ENCODE data around the gene CHAF1B. TPM values are rescaled to one million over a fixed set of nuclear protein-coding genes. Genes with fewer than 3 reads are reported as not detected.
"Not testable (repeated sequence)": the region's sequence is repeated elsewhere in the genome, so short reads cannot be mapped to it uniquely, and the experiment has no call there.

Gene CHAF1B
- total and polyA plus RNA-seq, 12 donors: 0.30 to 2.1 (median 1.2) TPM

- intact Hi-C loops (cut with DNase I): no loop called here
- Histone ChIP-seq H3K36me3 (replicated peaks in 1 of 2) (peaks cover 0 to 14% of the 10 kb centered on the region in 2 donors), H3K4me1 (replicated peaks in 1 of 2) (peaks cover 3 to 16% of the 10 kb centered on the region in 2 donors), H3K9me3 (replicated peaks in 1 of 3) (no peaks in the 10 kb centered on the region), H3K4me3 (no peak overlapping the region), H3K27ac (no peak overlapping the region), H3K27me3 (no peaks in the 10 kb centered on the region)
- TF ChIP-seq CTCF (IDR thresholded peaks at IDR 0.05): no peak
- TF ChIP-seq POLR2A (IDR thresholded peaks at IDR 0.05): no peak
- WGBS, 4 donors: 88 to 93% (median 90%) methylated on average over 9 of the region's 9 CpGs
- DNase-seq: no peak
Measured at GRCh38 chr21:36381841-36382589, 3.2 kb upstream of the CHAF1B start.

GRCh38 chr21:36382722-36383121 lies 2.5 kb upstream of the CHAF1B start:
- H3K9me3 ChIP-seq (replicated peaks in 1 of 3); intact Hi-C loops (cut with DNase I); H3K36me3 ChIP-seq (replicated peaks in 1 of 2); H3K4me1 ChIP-seq (replicated peaks in 1 of 2); H3K27me3 ChIP-seq; H3K4me3 ChIP-seq; DNase-seq; H3K27ac ChIP-seq: not testable (repeated sequence)
- 92 to 95% (median 94%) methylated on average over 10 of the region's 10 CpGs for WGBS, 4 donors

- no peak for TF ChIP-seq POLR2A (IDR thresholded peaks at IDR 0.05)
- no peak for TF ChIP-seq CTCF (IDR thresholded peaks at IDR 0.05)
- Histone ChIP-seq H3K4me1 (replicated peaks in 1 of 2) (peaks cover 3 to 4% of the 10 kb centered on the region in 2 donors), H3K36me3 (replicated peaks in 1 of 2) (no peaks in the 10 kb centered on the region), H3K9me3 (replicated peaks in 1 of 3) (no peaks in the 10 kb centered on the region), H3K27ac (no peak overlapping the region), H3K4me3 (peak overlapping the region in 1 of 4 donors; percentile 60), H3K27me3 (no peaks in the 10 kb centered on the region)
- no peak for DNase-seq
- WGBS, 4 donors: 33 to 37% (median 34%) methylated on average over 8 of the region's 8 CpGs
- intact Hi-C loops (cut with DNase I): no loop called here
Measured at GRCh38 chr21:36384885-36385232, 333 bp upstream of the CHAF1B start.

GRCh38 chr21:36386031-36386642 lies 945 bp downstream of the CHAF1B start:
- Histone ChIP-seq H3K27ac (no peak overlapping the region), H3K36me3 (replicated peaks in 1 of 2) (no peaks in the 10 kb centered on the region), H3K4me3 (peak overlapping the region in 2 of 4 donors; percentile 60 to 68), H3K4me1 (replicated peaks in 1 of 2) (peaks cover 3 to 4% of the 10 kb centered on the region in 2 donors), H3K9me3 (replicated peaks in 1 of 3) (no peaks in the 10 kb centered on the region), H3K27me3 (no peaks in the 10 kb centered on the region)
- no peak for DNase-seq
- TF ChIP-seq POLR2A (IDR thresholded peaks at IDR 0.05): no peak
- intact Hi-C loops (cut with DNase I): no loop called here
- 80 to 88% (median 83%) methylated on average over 14 to 21 of the region's 21 CpGs for WGBS, 4 donors

GRCh38 chr21:36388096-36388495 lies 2.9 kb downstream of the CHAF1B start:
- H3K36me3 ChIP-seq (replicated peaks in 1 of 2): no peaks in the 10 kb centered on the region
- H3K4me1 ChIP-seq (replicated peaks in 1 of 2): peaks cover 3 to 4% of the 10 kb centered on the region in 2 donors
- H3K27ac ChIP-seq: no peak overlapping the region
- whole genome bisulfite sequencing, 4 donors: 93 to 97% (median 97%) methylated on average over 6 of the region's 6 CpGs
- DNase-seq: no peak
- intact Hi-C loops (cut with DNase I): no loop called here
- TF ChIP-seq CTCF (IDR thresholded peaks at IDR 0.05) (no peak), POLR2A (IDR thresholded peaks at IDR 0.05) (no peak)
- H3K4me3 ChIP-seq: no peak overlapping the region
- H3K9me3 ChIP-seq (replicated peaks in 1 of 3): no peaks in the 10 kb centered on the region
- no peaks in the 10 kb centered on the region for H3K27me3 ChIP-seq

Measured in adrenal gland (tissue), 12 donors.